GM15510 (cell line): ENCODE data around the gene ANKMY2.

Experiments used
- POLR2A ChIP-seq: IDR thresholded peaks from 3 replicates; pipeline ENCODE4 v1.6.1; 2011; ENCODE audit warnings: borderline replicate concordance; ENCODE audit not compliant: insufficient read length; ENCODE audit errors: extremely low read depth

Gene ANKMY2

DNA sequence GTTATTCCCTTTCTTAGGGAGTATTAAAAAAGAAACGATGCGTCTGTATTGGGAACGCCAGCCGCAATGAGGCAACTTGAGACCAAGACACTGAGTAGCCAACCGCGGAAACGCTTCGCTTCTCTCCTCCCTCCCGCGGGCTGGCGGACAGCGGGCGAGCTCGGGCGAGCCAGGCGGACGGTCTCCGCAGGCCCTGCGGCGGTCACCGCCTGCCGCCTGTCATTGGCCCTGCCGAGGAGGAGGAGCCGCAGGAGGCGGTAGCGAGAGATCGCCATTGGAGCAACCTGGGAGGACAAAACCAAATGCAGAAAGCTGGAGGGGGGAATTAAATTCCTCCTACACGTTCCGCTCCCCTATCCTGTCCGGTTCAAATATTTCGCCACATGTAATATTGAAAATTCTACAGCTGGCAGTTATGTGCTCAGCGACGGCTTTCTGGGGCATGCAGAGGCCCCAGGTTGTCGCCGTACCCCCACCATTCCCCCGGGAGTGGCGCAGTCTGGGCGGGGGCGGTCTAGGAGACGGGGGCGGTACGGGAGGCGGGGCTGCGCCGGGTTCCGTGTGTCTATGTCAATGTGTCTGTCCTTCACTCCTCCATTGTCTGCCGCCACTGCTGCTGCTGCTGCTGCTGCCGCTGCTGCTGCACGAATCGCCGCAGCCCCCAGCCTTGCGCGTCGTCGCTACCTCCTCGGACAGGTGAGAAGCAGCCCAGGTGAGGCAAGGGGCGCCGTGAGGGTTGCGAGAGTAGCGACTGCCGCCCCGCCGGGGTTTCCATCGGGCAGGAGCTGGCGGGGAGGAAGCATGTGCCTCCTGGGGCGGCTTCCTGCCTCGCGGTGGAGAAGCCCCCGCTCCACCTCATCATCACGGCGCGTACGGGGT is at the start of gene ANKMY2, which contains the start of gene BZW2:
TSS of gene ANKMY2 (minus strand) at position 162 of the 879 bp plus-strand sequence. CDS start 181 bp downstream, outside the sequence.
TSS of gene BZW2 (plus strand) at position 589 of the 879 bp plus-strand sequence. CDS start 19,263 bp downstream, outside the sequence.
- peak; percentile 63 for TF ChIP-seq POLR2A

DNA sequence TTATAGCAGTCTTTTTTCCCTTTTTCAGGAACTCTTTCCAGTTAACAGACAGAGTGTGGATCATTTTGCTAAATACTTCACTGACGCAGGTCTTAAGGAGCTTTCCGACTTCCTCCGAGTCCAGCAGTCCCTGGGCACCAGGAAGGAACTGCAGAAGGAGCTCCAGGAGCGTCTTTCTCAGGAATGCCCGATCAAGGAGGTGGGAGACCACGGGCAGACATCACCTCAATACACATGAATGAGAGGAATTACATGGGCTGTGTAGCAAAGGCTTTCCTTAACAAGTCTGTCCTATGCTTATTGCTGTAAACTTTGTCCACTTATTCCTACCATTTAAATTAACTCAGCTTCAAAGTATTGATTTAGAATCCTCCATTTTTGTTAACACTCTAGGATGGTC is 49.3 kb upstream of the ANKMY2 start:
- no peak for TF ChIP-seq POLR2A

DNA sequence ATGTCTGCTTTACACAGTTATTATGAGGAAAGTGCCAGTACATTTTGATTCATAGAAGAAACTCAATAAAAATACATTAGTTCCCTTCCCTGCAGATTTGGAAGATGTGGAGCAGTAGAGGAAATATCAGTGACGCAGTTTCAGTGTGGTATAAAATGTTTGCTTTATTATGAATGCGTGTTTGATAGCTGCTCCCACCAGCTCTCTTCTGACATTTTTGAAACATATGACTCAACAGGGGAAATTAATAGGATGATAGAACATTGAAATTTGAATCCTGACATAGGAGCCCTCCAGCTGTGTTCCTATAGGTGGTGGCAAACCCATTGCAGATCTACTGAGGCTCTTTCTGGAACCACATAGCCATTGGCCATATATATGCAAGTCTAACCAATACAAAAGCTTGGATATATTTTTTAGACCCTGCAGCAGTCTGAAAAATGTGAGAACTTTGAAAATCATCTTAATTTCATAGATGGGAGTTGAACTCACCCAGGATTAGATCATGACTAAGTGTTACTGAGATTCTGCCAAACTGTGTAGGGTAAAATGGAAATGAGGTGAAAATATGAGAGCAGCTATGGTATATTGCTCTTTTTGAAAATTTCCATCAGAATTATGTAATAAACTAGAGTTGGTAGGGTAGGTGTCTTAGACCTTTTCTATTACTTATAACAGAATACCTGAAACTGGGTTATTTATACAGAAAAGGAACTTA is 48.2 kb upstream of the ANKMY2 start:
- no peak for TF ChIP-seq POLR2A

DNA sequence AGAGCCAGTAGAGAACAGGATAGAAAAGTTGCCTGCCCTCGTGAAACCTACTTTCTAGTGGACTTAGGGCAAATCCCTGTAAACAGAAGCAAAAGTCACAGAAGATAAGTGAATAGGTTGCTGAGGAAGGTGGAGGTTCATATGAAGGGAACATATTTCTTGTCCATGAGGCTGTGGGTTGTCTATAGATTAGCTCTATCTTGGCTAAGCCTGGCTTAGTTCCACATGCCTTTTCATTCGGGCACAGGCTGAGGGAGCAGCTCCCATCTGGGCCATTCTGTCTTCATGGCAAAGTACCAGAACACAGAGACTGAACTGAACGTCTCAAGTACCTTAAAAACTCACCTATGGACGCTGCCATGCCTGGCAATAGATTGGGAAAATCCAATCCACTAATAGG is 45.7 kb upstream of the ANKMY2 start:
- TF ChIP-seq POLR2A, result no peak

DNA sequence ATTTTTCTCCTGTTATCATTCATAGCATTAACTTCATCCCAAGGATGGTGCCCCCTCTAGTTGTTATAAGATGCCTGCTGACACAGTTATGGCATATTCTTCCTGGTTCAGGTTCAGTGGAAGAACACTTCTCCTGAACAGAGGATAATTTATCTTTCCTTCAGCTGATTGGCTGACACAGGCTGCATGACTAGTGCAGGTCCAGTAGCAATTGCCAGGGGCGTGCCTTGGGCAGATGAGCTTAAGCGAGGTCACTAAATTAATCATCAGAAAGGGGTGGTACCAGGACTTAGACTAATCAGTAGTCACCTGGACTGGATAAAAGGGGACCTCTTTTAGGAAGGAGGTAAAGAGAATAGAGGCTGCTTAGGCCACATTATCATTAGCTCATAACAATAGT is 42.7 kb upstream of the ANKMY2 start:
- TF ChIP-seq POLR2A, result no peak

DNA sequence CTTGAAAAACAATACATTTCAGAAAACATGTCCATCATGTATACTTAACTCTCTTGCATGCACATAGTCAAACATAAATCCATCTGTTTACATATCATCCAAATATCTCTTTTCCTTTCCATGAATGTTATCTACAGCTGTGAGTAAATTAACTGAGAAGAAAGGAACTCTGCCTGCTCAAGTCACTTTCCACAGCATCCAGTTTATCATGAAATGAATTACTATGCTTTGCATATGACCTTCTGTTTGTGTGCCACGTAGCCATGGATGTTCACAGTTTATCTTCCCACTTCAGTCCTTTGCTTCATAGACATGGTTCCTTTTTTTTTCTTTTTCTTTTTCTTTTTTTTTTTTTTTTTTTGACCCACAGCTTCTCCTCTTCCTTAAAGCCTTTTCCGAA is 40.0 kb upstream of the ANKMY2 start:
- TF ChIP-seq POLR2A, result no peak

DNA sequence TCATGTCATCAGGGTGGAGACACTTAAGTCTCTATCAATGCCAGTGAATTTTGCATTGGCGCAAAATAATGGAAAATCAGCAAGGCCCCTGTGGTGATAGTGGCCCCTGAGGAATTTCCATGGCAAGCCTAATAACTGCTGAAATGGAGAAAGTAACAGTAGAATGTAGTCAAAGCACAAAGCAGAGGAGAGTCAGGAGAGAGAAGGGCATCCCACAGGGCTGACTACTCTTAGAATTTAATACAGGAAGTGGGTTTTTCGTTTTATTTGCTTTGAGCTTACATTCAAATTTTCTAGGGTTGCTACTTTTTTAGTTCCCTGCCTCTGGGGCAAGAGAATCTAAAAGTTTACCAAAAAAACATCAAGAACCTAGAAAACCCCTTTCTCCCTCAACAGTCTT is 39.4 kb upstream of the ANKMY2 start:
- no peak for TF ChIP-seq POLR2A

DNA sequence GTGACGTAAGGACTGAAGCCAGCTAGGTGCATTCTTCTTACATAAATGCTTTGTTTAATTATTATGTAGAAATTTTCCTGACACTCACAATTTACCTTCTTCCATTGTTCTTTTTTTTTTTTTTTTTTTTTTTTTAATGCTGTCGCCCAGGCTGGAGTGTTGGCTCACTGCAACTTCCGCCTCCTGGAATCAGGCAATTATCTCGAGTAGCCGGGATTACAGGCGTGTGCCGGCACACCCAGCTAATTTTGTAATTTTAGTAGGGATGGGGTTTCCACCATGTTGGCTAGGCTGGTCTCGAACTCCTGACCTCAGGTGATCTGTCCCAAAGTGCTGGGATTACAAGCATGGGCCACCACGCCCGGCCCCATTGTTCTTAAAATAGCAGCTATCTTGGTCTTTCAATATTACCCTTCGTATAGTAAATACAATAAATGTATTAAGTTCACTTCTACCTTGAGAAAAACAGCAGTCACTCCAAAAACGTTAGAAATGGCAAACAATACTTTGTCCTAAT is 32.5 kb upstream of the ANKMY2 start:
- no peak for TF ChIP-seq POLR2A

DNA sequence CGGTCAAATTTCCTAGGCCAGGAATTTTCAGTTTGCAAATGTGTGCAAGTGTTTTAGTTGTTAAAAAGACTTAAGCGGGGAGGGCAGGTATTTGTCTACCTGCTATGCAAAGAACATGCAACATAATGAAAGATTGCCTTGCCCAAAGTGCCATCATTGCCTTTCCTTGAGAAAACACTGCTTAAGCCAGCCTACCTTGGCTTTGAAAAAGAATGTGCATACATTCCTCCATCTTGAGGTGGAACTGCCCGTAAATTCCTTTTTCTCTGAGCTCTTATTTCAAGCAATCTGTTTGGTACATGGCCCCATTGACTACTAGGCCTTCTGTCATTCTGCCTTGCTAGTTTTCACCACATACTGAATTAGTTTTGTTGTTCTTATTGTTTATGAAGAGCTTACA is 29.7 kb upstream of the ANKMY2 start:
- TF ChIP-seq POLR2A, result no peak

DNA sequence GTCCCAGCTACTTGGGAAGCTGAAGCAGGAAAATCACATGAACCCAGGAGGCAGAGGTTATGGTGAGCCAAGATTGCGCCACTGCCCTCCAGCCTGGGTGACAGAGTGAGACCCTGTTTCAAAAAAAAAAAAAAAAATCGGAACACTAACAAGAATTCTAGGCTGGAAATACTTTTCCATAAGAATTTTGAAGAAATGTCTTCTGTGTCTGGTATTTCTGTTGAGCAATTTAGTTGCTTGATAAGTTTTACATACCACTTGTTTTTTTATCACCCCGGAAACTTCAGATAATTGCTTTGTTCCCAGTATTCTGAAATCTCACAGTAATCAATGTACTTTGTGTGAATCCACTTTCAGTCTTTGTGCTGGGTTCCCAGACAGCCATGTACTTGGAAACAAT is 26.3 kb upstream of the ANKMY2 start:
- TF ChIP-seq POLR2A, result no peak

DNA sequence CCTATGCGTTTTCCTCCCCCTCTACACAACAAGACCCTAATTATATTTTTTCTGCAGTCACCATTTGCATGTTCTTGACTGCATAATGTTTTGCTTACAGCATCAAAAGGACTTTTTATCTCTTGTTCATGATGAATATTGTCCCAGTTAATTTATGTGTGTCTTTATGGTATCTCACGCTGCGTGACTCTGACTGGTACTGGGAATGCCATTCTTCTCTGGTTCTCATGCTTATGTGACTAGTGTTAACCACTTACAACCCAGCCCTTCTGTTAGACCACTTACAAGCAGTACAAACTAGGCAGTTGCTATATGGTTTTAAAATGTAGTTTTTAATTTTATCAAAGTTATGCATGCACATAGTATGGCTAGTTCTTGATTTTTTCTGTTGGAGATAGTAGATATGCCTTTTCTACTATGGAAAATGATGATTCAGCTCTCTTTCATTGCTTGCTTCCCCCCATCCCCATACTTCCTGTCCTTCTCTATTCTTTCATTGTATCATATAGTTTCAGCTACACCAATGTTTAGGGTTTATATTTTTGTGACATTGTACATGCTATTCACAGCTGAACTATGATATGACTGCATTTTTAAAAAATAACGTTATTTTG is 25.3 kb upstream of the ANKMY2 start:
- no peak for TF ChIP-seq POLR2A

DNA sequence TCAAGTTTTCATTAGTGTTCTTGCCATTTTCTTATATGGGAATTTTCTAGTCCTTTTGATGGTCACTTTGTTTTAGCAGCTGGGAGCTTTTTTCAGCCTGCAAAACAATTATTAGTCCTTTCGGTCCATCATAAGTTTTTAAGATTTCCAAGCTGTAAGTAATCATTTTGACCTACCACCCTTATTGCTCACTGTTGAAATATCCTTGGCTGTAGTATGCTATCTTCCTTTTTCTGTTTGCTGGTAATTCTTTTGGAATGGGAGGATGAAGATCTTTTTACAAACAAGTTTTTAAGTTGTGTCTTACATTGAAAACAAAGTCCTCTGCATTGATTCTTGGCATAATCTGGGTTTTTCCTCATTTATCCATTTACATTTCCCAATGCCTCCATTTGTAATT is 24.5 kb upstream of the ANKMY2 start:
- TF ChIP-seq POLR2A, result no peak

DNA sequence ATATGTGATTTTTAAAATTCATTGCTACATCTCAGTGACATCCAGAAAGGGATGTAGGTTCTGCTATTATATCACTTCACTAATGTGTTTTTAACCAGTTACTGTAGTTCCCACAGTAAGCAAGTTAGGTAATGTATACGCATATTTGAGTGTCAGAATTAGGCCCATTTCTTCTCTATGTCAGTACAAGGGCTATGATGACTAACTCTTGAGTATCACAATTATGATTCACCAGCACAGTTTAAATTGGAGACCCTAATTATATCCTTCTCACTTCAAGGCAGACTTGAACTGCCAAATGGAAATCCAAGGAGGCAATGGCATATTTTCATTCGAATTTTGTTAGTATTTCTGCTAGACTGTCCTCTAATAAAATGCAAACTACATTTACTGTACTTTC is 24.0 kb upstream of the ANKMY2 start:
- no peak for TF ChIP-seq POLR2A

DNA sequence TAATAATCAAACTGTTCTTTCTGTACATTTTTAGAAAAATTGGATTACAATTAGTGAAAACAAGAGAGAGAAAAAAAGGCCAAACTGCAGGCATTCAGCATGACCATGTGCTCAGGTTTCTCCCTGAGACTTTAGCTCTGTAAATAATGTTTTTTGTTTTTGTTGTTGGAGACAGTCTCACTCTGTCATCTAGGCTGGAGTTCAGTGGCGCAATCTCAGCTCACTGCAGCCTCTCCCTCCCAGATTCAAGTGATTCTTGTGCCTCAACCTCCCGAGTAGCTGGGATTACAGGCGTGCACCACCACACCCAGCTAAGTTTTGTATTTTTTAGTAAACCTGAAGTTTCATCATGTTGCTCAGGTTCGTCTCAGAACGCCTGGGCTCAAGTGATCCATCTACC is 23.4 kb upstream of the ANKMY2 start:
- no peak for TF ChIP-seq POLR2A
